Duodenal mucosa (tissue), 2 donors: ENCODE data around the gene SLC17A7.

Source experiments
- H3K27ac ChIP-seq: one replicate; pipeline ENCODE4 v1.7.0; 2013; ENCODE audit warnings: low read depth, low read length
- H3K27me3 ChIP-seq, 2 donors: one replicate each; pipeline ENCODE4 v1.7.0; 2013; ENCODE audit warnings: low read length in 2 of 2, control low read depth in 1 of 2; ENCODE audit not compliant: insufficient read depth in 2 of 2, control insufficient read depth in 1 of 2
- H3K36me3 ChIP-seq, 2 donors: one replicate each; pipeline ENCODE4 v1.7.0; 2013; ENCODE audit warnings: low read length in 2 of 2, control low read depth in 1 of 2; ENCODE audit not compliant: insufficient read depth in 2 of 2, control insufficient read depth in 1 of 2
- H3K4me1 ChIP-seq, 2 donors: one replicate each; pipeline ENCODE4 v1.7.0; 2013; ENCODE audit warnings: low read length in 2 of 2, control low read depth in 1 of 2; ENCODE audit not compliant: insufficient read depth in 2 of 2, control insufficient read depth in 1 of 2
- H3K4me3 ChIP-seq, 2 donors: one replicate each; pipeline ENCODE4 v1.7.0; 2013; ENCODE audit warnings: low read length in 2 of 2, low read depth in 1 of 2
- H3K9ac ChIP-seq, 2 donors: one replicate each; pipeline ENCODE4 v1.7.0; 2013; ENCODE audit warnings: low read length in 2 of 2, low read depth in 1 of 2
- H3K9me3 ChIP-seq, 2 donors: one replicate each; pipeline ENCODE4 v1.7.0; 2013; ENCODE audit warnings: low read length in 2 of 2, control low read depth in 1 of 2; ENCODE audit not compliant: control insufficient read depth in 1 of 2

Gene SLC17A7

DNA sequence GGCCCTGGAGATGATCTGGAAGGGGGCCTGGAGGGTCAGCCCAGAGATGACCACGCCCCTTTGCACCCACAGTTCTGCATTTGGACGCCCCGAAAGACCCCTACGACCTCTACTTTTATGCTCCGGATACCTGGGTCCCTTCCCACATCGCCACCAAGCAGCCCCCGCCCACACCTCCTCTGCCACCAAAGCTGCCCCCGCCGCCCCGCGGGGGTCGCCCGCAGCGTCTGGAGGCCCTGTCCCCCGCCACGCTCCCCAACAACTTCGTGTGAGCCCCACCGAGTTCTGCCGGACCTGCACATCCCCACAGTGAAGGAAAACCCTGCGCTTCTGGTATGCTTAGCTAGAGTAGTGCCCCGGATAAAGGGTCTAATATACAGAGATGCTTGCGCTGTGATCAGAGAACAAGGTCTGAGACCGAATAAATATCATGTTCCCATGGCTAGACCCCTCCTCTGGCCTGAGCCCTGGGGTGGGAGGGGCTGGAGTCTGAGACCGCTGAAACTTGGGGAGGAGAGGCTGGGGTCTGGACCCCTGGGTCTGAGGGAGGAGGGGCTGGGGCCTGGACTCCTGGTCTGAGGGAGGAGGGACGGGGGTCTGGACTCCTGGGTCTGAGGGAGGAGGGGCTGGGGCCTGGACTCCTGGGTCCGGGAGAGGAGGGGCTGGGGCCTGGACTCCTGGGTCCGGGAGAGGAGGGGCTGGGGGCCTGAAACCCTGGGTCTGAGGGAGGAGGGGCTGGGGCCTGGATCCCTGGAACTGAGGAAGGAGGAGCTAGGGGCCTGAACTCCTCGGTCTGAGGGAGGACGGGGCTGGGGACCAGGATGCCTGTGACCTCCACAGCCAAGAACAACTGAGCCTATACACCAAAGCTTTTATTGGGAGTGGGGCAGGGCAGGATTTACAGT is 12.5 kb downstream of the SLC17A7 start:
- H3K9ac ChIP-seq: no peak overlapping the region
- H3K4me3 ChIP-seq: no peak overlapping the region
- no peaks in the 10 kb centered on the region for H3K9me3 ChIP-seq
- H3K27ac ChIP-seq: no peak overlapping the region
- H3K27me3 ChIP-seq: peaks cover 87 to 95% of the 10 kb centered on the region in 2 donors
- no peaks in the 10 kb centered on the region for H3K36me3 ChIP-seq
- peaks cover 0 to 4% of the 10 kb centered on the region in 2 donors for H3K4me1 ChIP-seq

DNA sequence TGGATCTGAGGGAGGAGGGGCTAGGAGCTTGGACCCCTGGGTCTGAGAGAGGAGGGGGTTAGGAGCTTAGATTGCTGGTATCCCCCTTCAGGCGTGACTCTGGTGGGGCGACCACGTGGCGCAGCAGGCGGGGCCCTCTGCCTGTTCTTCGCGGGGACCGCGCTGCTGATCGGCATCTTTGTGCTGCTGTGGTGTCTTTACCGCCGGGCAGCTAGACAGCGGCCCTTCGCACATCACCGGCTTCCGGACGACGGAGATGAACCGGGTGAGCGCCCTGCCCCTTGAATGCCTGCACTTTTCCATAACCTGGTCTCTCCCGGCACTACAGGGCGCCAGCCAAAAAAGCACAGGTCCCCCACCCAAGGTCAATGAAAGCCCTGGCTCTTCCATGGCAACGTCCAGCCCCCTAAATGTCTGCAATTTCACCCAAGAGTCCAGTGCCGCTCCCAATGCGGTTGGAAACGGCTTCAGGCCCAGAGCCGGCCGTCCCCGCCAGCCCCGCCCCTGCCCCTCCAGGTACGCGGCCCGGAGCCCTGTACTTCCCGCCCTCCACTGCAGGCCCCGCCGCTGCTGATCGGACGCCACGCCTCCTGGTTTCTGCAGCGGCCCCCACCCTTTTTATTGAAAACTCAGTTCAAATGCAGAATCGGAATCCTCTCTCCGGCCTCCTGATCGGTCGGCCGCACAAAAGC is 13.3 kb downstream of the SLC17A7 start:
- Histone ChIP-seq H3K36me3 (no peaks in the 10 kb centered on the region), H3K9me3 (no peaks in the 10 kb centered on the region), H3K9ac (no peak overlapping the region), H3K27ac (no peak overlapping the region), H3K4me1 (peaks cover 0 to 4% of the 10 kb centered on the region in 2 donors), H3K27me3 (peaks cover 87 to 95% of the 10 kb centered on the region in 2 donors), H3K4me3 (peak overlapping the region in 1 of 2 donors; percentile 15)

- Histone ChIP-seq H3K9me3 (no peaks in the 10 kb centered on the region), H3K27ac (no peak overlapping the region), H3K4me1 (peaks cover 0 to 4% of the 10 kb centered on the region in 2 donors), H3K4me3 (no peak overlapping the region), H3K27me3 (peaks cover 87 to 95% of the 10 kb centered on the region in 2 donors), H3K9ac (no peak overlapping the region), H3K36me3 (no peaks in the 10 kb centered on the region)
Observed at GRCh38 chr19:49427339-49427738, 14.0 kb downstream of the SLC17A7 start.

DNA sequence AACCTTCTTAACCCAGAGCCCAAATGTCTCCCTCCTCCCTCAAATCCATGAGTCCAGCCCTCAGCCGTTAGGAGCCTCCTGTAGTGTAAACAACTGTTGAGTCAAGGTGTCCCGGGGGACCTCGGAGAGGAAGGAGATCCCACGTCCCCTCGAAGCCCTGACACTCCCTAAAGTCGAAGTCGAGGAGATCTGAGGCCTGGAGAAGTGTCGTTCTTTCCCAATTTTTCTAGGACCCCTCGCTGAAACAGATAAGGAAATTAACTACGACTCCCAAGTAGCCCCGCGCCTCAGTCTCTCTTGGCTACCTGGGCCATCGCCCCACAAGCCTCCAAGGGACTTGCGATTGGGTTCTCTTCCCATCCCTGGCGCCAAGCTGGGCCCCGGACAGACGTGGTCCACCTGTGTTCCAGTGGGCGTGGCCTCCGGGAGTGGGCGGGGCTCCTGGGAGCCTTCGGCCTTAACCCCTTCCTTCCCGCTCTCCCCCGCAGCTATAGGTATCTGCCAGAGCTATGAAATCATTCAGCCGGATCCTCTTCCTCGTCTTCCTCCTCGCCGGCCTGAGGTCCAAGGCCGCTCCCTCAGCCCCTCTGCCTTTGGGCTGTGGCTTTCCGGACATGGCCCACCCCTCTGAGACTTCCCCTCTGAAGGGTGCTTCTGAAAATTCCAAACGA is 15.3 kb downstream of the SLC17A7 start:
- peaks cover 87 to 96% of the 10 kb centered on the region in 2 donors for H3K27me3 ChIP-seq
- no peaks in the 10 kb centered on the region for H3K36me3 ChIP-seq
- no peaks in the 10 kb centered on the region for H3K9me3 ChIP-seq
- H3K4me3 ChIP-seq: no peak overlapping the region
- H3K9ac ChIP-seq: no peak overlapping the region
- no peak overlapping the region for H3K27ac ChIP-seq
- peaks cover 0 to 10% of the 10 kb centered on the region in 2 donors for H3K4me1 ChIP-seq

GRCh38 chr19:49425178-49425577 is 16.1 kb downstream of the SLC17A7 start, which contains the start of gene GFY:
Gene GFY (plus strand): TSS chr19:49425388. CDS start chr19:49426431, 1,043 bp downstream.
- Histone ChIP-seq H3K9me3 (no peaks in the 10 kb centered on the region), H3K27me3 (peaks cover 87 to 96% of the 10 kb centered on the region in 2 donors), H3K9ac (no peak within 1 kb of the TSS), H3K27ac (no peak within 1 kb of the TSS), H3K4me1 (peaks cover 0 to 11% of the 10 kb centered on the region in 2 donors), H3K36me3 (no peaks in the 10 kb centered on the region), H3K4me3 (no peak within 1 kb of the TSS)

DNA sequence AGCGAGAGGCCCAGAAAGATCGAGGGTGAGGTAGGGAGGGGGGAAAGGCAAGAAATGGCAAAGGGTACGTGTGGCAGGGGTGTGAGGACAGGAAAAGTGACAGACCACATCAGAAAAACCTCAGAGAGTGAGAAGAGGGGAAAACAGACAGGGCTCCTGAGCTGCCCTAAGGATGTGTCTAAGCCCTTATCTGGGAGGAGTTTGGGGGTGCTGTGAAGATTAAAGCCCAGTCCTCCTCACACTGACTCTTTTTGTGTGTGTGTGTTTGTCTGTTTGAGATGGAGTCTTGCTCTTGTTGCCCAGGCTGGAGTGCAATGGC is 17.4 kb downstream of the SLC17A7 start:
- Histone ChIP-seq H3K4me3 (no peak overlapping the region), H3K27ac (no peak overlapping the region), H3K4me1 (peaks cover 0 to 11% of the 10 kb centered on the region in 2 donors), H3K36me3 (no peaks in the 10 kb centered on the region), H3K27me3 (peaks cover 90 to 95% of the 10 kb centered on the region in 2 donors), H3K9me3 (no peaks in the 10 kb centered on the region), H3K9ac (no peak overlapping the region)

DNA sequence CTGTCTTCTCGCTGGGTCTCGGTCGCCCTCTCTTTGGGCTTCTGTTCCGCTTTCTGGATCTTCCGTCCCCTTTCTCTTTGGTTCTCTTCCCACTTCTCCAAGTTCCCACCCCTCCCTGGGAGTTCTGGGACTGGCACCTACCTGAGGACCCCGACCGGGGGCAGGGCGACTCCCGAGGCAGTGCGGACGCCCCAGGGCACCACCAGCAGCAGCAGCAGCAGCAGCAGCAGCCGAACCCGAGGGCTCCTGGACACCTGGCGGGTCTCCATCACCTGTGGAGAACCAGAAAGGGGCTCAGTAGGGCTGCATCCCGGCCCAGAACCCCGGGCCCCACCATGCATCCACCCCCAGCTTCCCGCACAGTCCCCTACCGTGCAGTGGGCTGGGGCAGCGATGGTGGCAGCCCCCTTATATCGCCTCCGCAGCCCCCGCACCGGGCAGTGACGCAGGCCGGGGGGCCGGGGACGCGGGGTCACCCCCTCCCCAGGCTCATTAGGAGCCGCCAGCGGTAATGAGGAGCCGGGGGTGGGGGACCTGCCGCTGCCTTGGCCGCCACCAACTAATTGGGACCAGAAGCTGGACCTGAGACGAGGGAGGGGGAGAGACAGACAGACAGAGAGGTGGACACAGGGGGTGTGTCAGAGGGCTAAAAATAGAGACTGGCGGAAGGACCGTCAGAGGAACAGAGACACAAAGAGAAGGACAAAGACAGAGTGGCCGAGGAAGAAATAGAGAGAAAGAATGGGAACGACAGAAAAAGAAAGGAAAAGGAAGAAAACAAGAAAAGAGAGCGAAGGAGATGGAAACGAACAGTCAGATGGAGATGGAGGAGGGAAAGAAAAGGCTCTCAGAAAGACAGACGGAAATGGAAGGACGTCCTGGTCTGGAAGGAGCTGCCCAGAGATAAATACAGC is 18.0 kb downstream of the SLC17A7 start, which contains the start of gene PTH2:
TSS of gene PTH2 (minus strand) at position 371 of the 914 bp plus-strand sequence. CDS start at position 269, 102 bp downstream.
- Histone ChIP-seq H3K27ac (no peak within 1 kb of the TSS), H3K4me3 (peak within 1 kb of the TSS; percentile 6 to 36), H3K9me3 (no peaks in the 10 kb centered on the region), H3K9ac (no peak within 1 kb of the TSS), H3K4me1 (peaks cover 0 to 11% of the 10 kb centered on the region in 2 donors), H3K36me3 (no peaks in the 10 kb centered on the region), H3K27me3 (peaks cover 89 to 91% of the 10 kb centered on the region in 2 donors)

DNA sequence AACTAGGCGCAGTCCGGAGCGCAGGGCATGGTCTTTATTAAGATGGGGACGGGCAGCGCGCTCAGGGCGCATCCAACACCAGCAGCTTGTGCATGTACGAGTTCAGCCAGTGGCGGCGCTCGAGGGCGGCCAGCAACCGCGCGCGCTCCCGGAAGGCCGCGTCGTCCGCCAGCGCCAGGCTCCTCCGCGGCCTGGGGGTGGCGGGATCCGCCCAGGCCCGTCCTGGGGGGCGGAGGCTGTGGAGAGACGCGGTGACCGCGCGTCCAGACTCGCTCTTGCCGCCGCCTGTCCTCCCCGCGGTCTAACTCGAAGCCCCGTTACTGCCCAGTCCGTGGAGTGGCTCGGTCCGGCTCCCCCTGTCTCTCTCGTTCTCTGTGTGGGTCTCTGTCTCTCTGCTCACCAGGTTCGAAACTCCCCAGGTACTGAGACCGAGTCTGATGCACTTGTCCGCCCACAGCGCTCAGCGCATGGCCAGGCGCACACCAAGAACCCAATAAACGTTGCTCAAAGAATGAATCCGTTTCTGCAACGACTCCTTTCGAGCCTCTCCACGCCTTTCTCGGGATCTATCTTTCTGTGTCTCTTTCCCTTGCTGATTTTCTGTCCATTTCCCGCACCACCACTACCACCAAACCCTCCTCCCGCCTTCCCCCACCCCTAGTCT is 18.8 kb downstream of the SLC17A7 start:
- H3K9me3 ChIP-seq: no peaks in the 10 kb centered on the region
- H3K27me3 ChIP-seq: peaks cover 84 to 85% of the 10 kb centered on the region in 2 donors
- H3K9ac ChIP-seq: no peak overlapping the region
- no peaks in the 10 kb centered on the region for H3K36me3 ChIP-seq
- H3K4me3 ChIP-seq: peak overlapping the region; percentile 6 to 36
- H3K27ac ChIP-seq: no peak overlapping the region
- H3K4me1 ChIP-seq: peaks cover 0 to 7% of the 10 kb centered on the region in 2 donors

- peaks cover 0 to 7% of the 10 kb centered on the region in 2 donors for H3K4me1 ChIP-seq
Observed at GRCh38 chr19:49421878-49422202, 19.5 kb downstream of the SLC17A7 start.

More at GRCh38 chr19:49421878-49422202, 19.5 kb downstream of the SLC17A7 start:
- Histone ChIP-seq H3K9me3 (no peaks in the 10 kb centered on the region), H3K27ac (no peak overlapping the region), H3K9ac (no peak overlapping the region), H3K4me3 (no peak overlapping the region), H3K27me3 (peaks cover 80% of the 10 kb centered on the region in 2 donors), H3K36me3 (no peaks in the 10 kb centered on the region)
